ENCODE measurements around the gene BLOC1S5.

The BLOC1S5 gene, protein sequence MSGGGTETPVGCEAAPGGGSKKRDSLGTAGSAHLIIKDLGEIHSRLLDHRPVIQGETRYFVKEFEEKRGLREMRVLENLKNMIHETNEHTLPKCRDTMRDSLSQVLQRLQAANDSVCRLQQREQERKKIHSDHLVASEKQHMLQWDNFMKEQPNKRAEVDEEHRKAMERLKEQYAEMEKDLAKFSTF

DNA sequence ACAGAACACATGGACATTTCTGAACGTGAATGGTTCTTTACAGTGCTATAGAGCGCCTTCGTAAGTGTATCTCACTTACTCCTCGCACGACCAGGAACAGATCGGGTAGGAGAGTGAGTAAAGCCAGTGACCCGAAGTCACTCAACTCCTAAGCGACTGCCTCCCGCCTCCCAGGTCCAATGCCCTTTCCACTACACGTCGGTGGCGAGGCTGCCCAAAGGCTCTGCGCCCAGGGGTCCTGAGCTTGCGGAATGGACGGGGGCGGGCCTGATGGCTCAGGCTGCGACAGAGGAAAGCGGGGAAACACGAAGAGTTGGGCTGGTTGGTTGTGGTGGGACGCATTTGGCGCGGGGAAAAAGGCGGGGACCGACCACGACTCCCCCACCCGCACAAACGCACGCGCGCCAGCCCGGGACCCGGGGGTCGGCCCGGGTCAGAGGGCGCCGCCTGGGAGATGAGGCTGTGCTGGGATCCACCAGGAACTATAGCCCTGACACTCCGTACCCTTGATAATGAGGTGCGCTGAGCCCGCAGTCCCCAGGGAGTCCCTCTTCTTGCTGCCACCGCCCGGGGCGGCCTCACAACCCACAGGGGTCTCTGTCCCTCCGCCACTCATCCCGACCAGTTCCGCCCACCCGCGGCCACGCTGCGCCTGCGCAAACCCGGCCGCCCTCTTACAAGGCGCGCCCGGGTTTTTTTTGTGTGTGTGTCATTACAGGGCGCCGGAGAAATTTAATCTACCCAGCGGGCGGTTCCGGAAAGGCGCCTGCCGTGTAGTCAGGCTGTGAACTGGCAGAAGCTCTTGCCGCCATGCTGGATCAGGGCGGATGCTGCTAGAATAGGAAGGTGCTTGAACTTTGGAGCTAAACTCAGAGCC, at the start of gene BLOC1S5:
Gene BLOC1S5 (minus strand): TSS at position 629 of the 877 bp plus-strand sequence. CDS start 13 bp downstream, at position 616.
- peak within 1 kb of the TSS; percentile 60 for H3K27ac ChIP-seq
- DNase-seq (ENCODE audit: low read depth, low spot score), result peak; percentile 73

DNA sequence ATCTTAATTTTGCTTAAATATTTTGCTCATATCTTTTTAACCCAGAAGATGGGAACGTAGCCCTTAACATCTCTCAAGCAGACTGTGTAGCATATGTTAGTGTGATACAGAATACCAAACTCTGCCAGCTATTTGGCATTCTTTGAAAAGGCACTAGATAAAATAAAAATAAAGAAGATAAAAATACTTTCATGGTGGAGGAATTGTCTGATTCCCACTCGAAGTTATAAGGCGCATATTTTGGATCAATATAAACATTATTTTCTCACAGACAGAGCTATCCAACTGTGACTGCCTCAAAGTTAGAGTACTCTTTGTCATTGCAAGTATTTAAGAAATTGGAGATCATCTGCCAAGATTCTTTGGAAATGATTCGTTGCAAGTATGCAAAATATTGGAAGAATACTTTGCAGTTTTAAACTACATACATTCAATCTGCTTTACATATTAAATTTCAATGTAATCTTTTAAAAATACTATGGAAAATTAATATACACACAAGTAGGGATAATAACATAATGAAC, 49.0 kb upstream of the BLOC1S5 start:
- no peak overlapping the region for H3K27ac ChIP-seq
- no peak for DNase-seq (ENCODE audit: low read depth, low spot score)

DNA sequence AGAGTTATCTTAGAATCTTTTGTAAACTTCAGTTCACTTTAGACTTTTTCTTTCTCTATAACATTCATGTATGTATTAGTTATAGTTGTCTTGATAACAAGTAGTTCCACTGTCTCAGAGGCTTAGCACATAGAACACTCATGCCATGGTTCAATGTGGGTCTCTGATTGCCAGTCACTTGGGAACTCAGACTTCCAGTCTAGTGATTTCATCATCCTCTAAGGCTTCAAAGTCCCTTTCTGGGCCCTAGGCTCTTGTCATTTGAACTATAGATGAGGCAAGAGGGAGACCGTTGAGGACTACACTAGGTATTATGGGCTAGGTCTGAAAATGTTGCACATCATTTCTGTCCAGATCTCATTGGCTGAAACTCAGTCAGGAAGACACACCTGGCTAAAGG, 46.5 kb upstream of the BLOC1S5 start:
- no peak overlapping the region for H3K27ac ChIP-seq
- DNase-seq (ENCODE audit: low read depth, low spot score), result no peak

DNA sequence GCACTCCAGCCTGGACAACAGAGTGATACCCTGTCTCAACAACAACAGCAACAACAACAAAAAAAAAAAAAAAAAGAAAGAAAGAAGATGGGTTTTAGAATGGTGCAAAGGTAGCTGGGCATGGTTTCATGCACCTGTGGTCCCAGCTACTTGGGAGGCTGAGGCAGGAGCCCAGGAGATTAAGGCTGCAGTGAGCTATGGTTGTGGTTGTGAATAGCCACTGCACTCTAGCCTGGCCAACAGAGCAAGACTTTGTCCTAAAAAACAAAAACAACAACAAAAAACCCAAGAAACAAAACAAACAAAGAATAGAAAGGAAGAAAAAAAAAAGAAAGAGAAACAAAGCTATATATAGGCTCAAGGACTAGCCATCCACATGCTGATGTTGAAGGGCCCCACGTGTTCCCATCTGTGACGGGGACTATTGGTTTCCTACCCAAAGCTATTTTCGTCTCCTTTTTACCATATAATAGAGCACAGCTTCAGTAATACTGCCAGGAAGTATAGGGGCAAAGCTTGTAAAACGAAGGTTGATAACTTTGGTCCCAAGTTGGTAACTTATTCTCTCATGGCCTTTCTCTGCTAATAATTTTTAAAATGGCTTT, 46.0 kb upstream of the BLOC1S5 start:
- no peak for DNase-seq (ENCODE audit: low read depth, low spot score)
- no peak overlapping the region for H3K27ac ChIP-seq

DNA sequence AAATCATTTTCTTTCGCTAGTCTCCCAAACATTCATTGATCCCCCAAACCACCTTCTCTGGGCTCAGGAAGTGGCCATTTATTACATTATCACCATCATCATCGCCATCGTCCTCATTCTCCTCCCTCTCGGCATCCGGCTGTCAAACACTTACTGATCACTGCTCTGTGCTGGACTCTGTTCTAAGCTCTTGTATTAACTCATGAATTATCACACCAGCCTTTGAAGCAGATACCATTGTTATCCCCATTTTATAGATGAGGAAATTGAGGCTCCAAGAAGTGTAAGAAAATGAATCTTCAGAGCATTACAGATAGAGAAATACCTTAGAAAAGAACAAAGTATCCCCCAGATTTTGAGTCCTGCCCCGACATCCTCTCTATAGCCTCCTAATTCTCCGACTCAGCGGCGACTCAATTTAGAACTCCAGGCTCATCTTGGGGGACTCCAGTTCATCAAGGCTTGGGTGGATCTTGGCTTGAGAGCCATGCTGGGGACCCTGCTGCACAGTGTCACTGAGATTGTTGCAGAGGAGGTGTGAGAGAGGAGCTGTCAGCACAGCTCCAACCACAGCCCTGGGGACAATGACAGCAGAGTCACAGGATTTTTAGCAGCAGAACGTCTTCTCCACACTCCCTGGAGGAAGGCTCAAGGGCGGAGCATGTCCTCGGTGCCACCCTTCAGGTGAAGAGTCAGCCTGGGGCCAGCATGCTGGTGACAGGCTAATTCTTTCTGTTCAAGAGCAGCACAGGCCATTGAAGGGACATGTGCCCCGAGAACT, 44.8 kb upstream of the BLOC1S5 start:
- H3K27ac ChIP-seq, result peak overlapping the region; percentile 86

DNA sequence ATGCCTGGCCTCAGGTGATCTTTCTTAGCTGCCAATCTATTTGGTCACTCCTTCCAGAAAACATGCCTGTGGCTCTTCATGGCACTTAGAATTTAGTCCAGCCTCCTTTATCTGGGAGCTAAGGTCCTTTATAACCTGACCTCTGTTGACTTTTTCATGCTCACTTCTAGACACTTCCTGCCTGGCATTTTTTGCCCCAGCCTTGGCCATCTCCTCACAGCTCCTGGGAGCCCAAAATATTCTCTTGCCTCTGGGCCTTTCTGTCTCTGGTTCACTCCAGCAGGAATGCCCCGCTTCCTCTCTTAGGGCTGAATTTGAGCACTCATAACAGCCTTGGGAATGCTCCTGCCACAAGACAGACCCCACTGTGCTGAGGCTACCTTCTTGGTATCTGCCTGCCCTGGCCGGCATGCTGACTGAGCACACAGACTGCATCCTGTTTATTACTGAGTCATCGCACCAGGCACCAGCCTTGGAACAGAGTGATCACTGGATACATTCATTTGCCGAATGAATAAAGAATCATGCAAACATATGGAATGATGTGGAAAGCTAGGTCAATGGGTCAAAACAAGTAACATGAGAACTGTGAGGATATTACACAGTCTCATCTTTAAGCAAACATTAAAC, 44.0 kb upstream of the BLOC1S5 start:
- peak overlapping the region; percentile 86 for H3K27ac ChIP-seq

More for the DNA sequence above, 44.8 kb upstream of the BLOC1S5 start:
- DNase-seq (ENCODE audit: low read depth, low spot score), result no peak

DNA sequence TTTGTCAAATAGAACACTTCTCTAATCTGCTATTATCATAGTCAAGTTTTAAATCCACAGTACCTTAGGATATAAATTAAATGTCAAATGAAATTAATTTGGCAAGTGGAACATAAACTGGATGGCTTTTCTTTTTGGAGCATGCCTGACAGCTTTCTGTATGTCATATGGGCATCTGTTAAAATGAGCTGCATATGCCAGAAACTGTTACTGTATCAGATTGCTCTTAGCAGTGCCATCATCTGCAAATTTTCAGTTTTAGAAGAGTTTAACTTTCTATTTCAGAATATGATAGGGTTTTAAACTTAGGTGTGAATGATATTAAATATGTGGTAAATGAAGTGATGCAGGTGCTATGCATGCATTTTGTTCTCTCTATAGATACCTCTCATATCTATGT, 41.6 kb upstream of the BLOC1S5 start:
- no peak for DNase-seq (ENCODE audit: low read depth, low spot score)

More for the DNA sequence above, 44.0 kb upstream of the BLOC1S5 start:
- DNase-seq (ENCODE audit: low read depth, low spot score), result peak; percentile 69

DNA sequence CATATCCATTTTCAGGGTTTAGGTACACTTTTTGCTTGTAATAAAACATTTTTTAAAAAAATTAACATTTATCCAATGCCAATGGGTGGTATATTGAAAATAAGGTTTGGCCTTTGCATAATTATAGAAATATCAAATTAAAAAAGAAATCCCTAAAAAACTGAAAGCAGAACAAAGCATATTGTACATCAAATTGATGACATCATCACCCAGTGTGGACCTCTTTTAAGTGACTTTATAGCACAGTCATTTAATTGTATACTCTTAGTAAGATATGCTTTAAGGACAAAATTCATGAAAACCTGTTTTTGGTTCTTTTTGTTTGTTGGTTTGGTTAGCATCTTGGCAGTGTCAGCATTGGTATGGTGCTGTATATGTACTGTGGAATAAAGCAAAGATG, 39.5 kb upstream of the BLOC1S5 start:
- DNase-seq (ENCODE audit: low read depth, low spot score), result no peak
- no peak overlapping the region for H3K27ac ChIP-seq

More for the DNA sequence above, 41.6 kb upstream of the BLOC1S5 start:
- H3K27ac ChIP-seq, result no peak overlapping the region

DNA sequence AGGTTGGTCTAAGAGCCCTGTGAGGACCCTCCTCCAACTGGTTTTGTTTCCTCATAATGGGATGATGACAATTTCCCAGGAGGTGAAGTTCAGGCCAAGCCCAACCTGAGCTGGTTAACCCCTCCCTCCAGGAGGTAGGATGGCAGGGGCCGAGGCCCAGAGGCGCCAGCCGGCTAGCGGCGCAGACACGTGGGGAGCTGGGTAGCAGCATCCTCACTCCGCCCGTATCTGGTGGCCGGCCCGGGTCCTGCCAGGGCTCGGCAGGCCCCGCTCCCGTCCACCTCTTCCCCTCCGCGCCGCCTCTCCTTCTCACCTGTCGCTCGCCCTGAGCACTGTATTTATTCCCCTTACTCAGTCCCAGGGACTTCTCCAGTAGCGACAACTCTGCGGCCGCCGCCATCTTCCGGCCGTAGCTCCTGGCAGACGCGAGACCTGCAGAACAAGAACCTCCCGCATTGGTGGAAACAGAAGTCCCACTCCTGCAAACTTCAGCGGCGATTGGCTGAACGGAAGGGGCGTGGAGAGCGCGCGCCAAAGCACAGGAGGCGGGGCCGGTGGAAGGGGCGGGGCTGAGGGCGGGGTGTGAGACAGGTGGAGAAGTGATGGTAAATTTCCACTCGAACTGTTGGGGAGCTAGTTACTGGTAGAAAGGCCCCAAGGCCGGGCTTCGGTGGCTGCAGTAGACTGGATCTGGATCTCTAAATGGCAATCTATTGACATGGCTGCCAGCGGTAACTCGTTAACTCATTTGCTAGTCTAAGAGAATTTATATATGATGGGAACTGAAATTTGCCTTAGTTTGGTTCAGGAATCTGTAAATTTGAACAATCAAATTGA, 38.2 kb upstream of the BLOC1S5 start, which contains the start of gene EEF1E1:
Gene EEF1E1 (minus strand): TSS at position 427 of the 837 bp plus-strand sequence. CDS start 27 bp downstream, at position 400.
- H3K27ac ChIP-seq, result peak within 1 kb of the TSS; percentile 58
- peak; percentile 86 for DNase-seq (ENCODE audit: low read depth, low spot score)

DNA sequence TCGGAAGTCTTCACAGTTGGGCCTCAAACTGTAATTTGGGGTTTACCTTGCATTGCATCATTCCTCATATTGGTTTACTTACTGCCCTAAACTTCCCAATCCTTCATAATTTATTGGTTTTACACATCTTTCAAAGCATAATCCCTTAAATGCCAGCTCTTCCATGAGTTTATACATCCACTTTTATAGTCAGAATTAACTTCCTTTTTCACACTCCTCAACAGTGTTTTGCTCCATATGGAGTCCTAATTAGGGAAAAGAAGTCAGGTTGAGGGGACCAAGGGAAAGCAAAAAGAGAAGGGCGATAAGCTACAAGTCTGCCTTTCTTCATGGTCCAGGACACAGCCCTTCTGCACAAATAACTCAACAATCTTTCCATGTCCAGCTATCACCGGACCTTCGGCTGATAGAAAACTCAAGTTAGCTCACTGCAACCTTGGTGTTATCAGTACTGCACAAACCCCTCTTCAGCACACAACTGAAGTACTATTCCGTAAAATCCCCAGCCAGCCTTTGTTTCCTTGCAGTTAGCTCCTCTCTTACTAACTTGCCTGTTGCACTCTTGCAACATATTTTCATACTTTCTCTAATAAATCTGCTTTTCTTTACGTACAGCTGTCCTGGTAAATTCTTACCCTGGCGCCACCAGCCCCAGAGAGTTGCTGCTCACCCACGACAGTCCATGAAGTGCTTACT, 36.1 kb upstream of the BLOC1S5 start:
- no peak for DNase-seq (ENCODE audit: low read depth, low spot score)
- peak overlapping the region; percentile 23 for H3K27ac ChIP-seq

DNA sequence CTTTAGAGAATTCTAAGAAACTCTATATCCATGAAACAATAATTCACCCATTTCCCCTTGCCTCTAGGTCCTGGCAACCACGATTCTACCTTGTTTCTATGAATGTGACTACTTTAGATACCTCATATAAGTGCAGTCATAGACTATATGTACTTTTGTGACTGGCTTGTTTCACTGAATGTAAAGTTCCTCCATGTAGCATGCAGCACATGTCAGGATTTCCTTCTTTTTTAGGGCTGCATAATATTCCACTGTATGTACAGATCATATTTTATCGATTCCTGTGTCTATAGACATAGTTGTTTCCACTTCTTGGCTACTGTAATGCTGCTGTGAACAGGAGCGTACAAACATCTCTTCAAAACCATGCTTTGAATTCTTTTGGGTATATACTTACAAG, 26.5 kb upstream of the BLOC1S5 start:
- DNase-seq (ENCODE audit: low read depth, low spot score), result no peak
- H3K27ac ChIP-seq, result no peak overlapping the region

DNA sequence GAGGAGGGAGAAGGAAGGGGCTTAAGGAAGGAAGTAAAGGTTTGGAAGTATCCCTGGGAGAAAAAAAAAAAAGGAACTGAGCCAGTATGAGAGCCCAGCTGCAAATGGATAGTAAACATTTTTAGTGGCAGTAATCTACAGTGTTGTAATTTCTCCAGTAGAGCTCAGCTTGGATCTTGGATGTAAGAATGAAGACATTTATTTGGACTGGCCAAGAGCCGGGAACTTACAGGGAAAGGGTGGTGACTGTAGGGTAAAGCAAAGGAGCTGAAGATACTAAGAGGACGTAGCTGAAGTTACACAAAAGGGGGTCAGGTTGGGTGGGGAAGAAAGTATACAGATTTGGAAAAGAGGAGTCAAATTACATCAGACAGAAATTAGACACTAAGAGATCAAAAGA, 24.7 kb upstream of the BLOC1S5 start:
- H3K27ac ChIP-seq, result no peak overlapping the region
- no peak for DNase-seq (ENCODE audit: low read depth, low spot score)

DNA sequence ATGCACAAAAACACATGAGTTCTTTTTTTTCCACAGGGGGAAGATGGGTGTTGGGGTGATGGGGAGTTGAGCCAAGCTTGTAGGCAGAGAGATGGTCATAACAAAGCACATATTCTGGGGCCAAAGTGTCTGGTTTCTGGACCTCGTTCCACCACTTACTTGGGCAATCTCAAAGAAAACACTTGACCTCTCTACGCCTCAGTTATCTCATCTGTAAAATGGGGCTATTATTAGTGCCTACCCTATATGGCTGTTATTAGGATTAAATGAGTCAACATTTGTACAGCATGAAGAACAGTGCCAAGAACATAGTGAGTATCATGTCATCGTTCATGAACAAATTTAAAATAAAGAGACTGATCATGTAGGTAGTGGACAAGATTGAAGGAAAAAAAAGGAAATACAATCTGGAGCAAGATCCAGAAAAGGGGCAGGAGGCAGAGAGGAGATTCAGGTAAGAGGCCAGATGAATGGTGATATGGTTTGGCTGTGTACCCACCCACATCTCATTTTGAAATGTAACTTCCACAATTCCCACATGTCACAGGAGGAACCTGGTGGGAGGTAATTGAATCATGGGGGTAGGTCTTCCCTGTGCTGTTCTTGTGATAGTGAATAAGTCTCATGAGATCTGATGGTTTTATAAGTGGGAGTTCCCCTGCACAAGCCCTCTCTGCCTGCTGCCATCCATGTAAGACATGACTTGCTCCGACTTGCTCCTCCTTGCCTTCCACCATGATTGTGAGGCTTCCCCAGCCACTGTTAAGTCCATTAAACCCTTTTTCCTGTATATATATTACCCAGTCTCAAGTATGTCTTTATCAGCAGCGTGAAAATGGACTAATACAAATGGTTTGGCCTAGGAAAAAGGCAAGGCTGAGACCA, 23.9 kb upstream of the BLOC1S5 start:
- no peak for DNase-seq (ENCODE audit: low read depth, low spot score)

DNA sequence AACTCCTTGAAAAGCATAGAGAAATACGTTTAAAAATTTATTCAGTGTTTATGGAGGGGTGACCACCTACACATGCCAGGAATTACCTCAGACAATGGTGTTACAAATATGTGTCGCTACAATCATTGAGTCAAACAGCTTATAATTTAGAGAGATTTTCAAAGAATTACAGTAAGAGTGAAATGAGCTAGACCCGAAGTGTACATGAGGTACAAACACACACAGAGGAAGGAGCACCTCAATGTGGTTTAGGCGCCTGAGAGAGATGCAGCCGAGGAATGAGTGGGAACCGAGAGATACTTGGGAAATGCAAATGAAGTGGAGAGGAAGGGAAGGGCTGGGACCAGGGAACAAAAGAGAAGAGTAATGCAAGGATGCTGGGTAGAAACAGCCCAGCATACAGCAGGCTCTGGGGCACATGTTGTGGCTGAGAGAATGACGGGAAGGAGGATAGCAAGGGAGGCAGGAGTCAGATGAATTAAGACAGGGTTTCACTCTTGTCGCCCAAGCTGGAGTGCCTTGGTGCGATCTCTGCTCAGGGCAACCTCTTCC, 22.6 kb upstream of the BLOC1S5 start:
- no peak for DNase-seq (ENCODE audit: low read depth, low spot score)
- peak overlapping the region; percentile 88 for H3K27ac ChIP-seq

More for the DNA sequence above, 23.9 kb upstream of the BLOC1S5 start:
- H3K27ac ChIP-seq, result no peak overlapping the region

DNA sequence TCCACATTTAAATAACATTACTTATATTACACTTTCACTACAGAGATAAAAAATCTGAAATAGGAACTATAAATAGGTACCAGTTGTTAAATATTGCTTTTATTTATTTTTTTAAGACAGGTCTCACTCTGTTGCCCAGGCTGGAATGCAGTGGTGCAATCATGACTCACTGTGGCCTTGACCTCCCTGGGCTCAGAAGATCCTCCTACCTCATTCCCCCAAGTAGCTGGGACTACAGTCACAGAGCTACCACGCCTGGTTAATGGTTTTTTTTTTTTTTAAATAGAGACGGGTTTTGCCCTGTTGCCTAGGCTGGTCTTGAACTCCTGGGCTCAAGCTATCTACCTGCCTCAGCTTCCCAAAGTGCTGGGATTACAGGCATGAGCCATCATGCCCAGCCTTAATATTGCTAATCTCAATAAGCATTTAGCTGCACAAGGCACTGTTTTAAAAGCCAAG, 20.9 kb upstream of the BLOC1S5 start:
- DNase-seq (ENCODE audit: low read depth, low spot score), result peak; percentile 71
- H3K27ac ChIP-seq, result peak overlapping the region; percentile 88

DNA sequence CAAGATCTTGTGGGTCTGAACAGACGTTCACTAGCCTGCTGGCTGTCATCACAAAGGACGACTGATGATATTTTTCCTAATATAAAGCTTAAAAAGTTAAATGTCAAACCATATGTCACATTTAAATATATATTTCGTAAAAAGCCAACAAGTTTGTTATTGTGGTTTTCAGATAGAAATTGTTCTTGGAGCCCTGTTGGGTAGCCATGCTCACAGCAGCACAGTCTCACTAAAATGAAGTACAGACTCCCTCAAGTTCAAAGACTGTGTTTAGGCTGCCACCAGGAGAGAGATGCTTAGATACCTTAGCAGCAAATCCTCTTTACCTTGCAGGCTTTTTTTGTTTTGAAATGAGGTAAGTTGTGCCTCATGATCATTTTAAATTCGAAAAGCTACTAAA, 20.4 kb upstream of the BLOC1S5 start:
- H3K27ac ChIP-seq, result peak overlapping the region; percentile 88
- no peak for DNase-seq (ENCODE audit: low read depth, low spot score)
